ENCODE data around the gene SIAE. TPM values are rescaled to one million over a fixed set of nuclear protein-coding genes. Genes with fewer than 3 reads are reported as not detected.
A peak's percentile ranks its signal among the peaks of the same experiment; 100 is the strongest.
"Not testable (repeated sequence)": the region's sequence is repeated elsewhere in the genome, so short reads cannot be mapped to it uniquely, and the experiment has no call there.

Gene SIAE
- total and polyA plus RNA-seq, 2 donors = 4.6 to 13.4 TPM

DNA sequence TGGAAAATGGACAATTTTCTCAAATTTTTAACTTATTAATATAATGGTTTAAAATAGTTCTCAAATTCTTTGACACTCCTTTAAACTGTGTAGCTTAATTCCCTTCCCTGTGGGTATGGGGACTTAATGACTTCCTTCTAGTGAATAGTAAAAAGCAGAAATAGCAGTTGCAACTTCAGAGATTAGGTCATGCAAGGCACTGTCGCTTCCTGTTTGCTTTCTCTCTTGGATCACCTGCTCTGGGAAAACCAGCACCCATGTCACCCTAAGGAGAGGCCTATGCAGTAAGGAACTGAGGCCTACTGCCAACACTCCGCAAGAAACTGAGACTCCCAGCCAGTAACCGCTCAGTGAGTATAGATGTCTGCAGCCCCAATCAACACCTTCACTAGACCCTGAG, 67.8 kb downstream of the SIAE start:
- no peak overlapping the region for H3K27ac ChIP-seq (ENCODE audit: low read depth in 1 of 2, low read length in 1 of 2)
- peak in 1 of 9 donors; percentile 16 for DNase-seq (ENCODE audit: low read depth in 6 of 9, low spot score in 9 of 9)
- no peaks in the 10 kb centered on the region for H3K27me3 ChIP-seq (ENCODE audit: control insufficient read depth in 2 of 2, insufficient read depth in 1 of 2, low read length in 1 of 2)
- no peaks in the 10 kb centered on the region for H3K9me3 ChIP-seq (ENCODE audit: control insufficient read depth in 2 of 2, insufficient read depth in 1 of 2, low read length in 1 of 2)
- no peaks in the 10 kb centered on the region for H3K36me3 ChIP-seq (ENCODE audit: control insufficient read depth in 2 of 2, insufficient read depth in 2 of 2, low read length in 1 of 2)
- no peaks in the 10 kb centered on the region for H3K4me1 ChIP-seq (ENCODE audit: control insufficient read depth in 2 of 2, insufficient read depth in 2 of 2, low read length in 2 of 2)
- WGBS = 70% methylated on average over 3 of the region's 3 CpGs
- no peak overlapping the region for H3K4me3 ChIP-seq (ENCODE audit: low read length in 2 of 2)

GRCh38 chr11:124602723-124603122, 70.8 kb downstream of the SIAE start:
- H3K27ac ChIP-seq (ENCODE audit: low read depth in 1 of 2, low read length in 1 of 2); H3K27me3 ChIP-seq (ENCODE audit: control insufficient read depth in 2 of 2, insufficient read depth in 1 of 2, low read length in 1 of 2); H3K9me3 ChIP-seq (ENCODE audit: control insufficient read depth in 2 of 2, insufficient read depth in 1 of 2, low read length in 1 of 2); H3K4me1 ChIP-seq (ENCODE audit: control insufficient read depth in 2 of 2, insufficient read depth in 2 of 2, low read length in 2 of 2); H3K36me3 ChIP-seq (ENCODE audit: control insufficient read depth in 2 of 2, insufficient read depth in 2 of 2, low read length in 1 of 2); DNase-seq (ENCODE audit: low read depth in 6 of 9, low spot score in 9 of 9); H3K4me3 ChIP-seq (ENCODE audit: low read length in 2 of 2): not testable (repeated sequence)
- 95% methylated on average over 3 of the region's 3 CpGs for WGBS

- H3K36me3 ChIP-seq (ENCODE audit: control insufficient read depth in 2 of 2, insufficient read depth in 2 of 2, low read length in 1 of 2) = no peaks in the 10 kb centered on the region
- 79% methylated on average over 3 of the region's 3 CpGs for WGBS
- no peak for DNase-seq (ENCODE audit: low read depth in 6 of 9, low spot score in 9 of 9)
Measured at GRCh38 chr11:124602193-124602592, 71.3 kb downstream of the SIAE start.

GRCh38 chr11:124600621-124601320, 72.8 kb downstream of the SIAE start:
- no peak overlapping the region for H3K27ac ChIP-seq (ENCODE audit: low read depth in 1 of 2, low read length in 1 of 2)
- no peaks in the 10 kb centered on the region for H3K27me3 ChIP-seq (ENCODE audit: control insufficient read depth in 2 of 2, insufficient read depth in 1 of 2, low read length in 1 of 2)
- WGBS = 94% methylated on average over 5 of the region's 5 CpGs
- no peaks in the 10 kb centered on the region for H3K9me3 ChIP-seq (ENCODE audit: control insufficient read depth in 2 of 2, insufficient read depth in 1 of 2, low read length in 1 of 2)
- DNase-seq (ENCODE audit: low read depth in 6 of 9, low spot score in 9 of 9) = no peak
- no peaks in the 10 kb centered on the region for H3K36me3 ChIP-seq (ENCODE audit: control insufficient read depth in 2 of 2, insufficient read depth in 2 of 2, low read length in 1 of 2)
- H3K4me1 ChIP-seq (ENCODE audit: control insufficient read depth in 2 of 2, insufficient read depth in 2 of 2, low read length in 2 of 2) = no peaks in the 10 kb centered on the region
- H3K4me3 ChIP-seq (ENCODE audit: low read length in 2 of 2) = no peak overlapping the region

More at GRCh38 chr11:124602193-124602592, 71.3 kb downstream of the SIAE start:
- Histone ChIP-seq H3K27ac (ENCODE audit: low read depth in 1 of 2, low read length in 1 of 2) (no peak overlapping the region), H3K4me3 (ENCODE audit: low read length in 2 of 2) (no peak overlapping the region), H3K27me3 (ENCODE audit: control insufficient read depth in 2 of 2, insufficient read depth in 1 of 2, low read length in 1 of 2) (no peaks in the 10 kb centered on the region), H3K4me1 (ENCODE audit: control insufficient read depth in 2 of 2, insufficient read depth in 2 of 2, low read length in 2 of 2) (no peaks in the 10 kb centered on the region), H3K9me3 (ENCODE audit: control insufficient read depth in 2 of 2, insufficient read depth in 1 of 2, low read length in 1 of 2) (no peaks in the 10 kb centered on the region)

- Histone ChIP-seq H3K36me3 (ENCODE audit: control insufficient read depth in 2 of 2, insufficient read depth in 2 of 2, low read length in 1 of 2) (no peaks in the 10 kb centered on the region), H3K27ac (ENCODE audit: low read depth in 1 of 2, low read length in 1 of 2) (no peak overlapping the region), H3K4me3 (ENCODE audit: low read length in 2 of 2) (no peak overlapping the region), H3K4me1 (ENCODE audit: control insufficient read depth in 2 of 2, insufficient read depth in 2 of 2, low read length in 2 of 2) (no peaks in the 10 kb centered on the region), H3K9me3 (ENCODE audit: control insufficient read depth in 2 of 2, insufficient read depth in 1 of 2, low read length in 1 of 2) (no peaks in the 10 kb centered on the region), H3K27me3 (ENCODE audit: control insufficient read depth in 2 of 2, insufficient read depth in 1 of 2, low read length in 1 of 2) (no peaks in the 10 kb centered on the region)
- no peak for DNase-seq (ENCODE audit: low read depth in 6 of 9, low spot score in 9 of 9)
Measured at GRCh38 chr11:124597626-124598025, 75.9 kb downstream of the SIAE start.

DNA sequence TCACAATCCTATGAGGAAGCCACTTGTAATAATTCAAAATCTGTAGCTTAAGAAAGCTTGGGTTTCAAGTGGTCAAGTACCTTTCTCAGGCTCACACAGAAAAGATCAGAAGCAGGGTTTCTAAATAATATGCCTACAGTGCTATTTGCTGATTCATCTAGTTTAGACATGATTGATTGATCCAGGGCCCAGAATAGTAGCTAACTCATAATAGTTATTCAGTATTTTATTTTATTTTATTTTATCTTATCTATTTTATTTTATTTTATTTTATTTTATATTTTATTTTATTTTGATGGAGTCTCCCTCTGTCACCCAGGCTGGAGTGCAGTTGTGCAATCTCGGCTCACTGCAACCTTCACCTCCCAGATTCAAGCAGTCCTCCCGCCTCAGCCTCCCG, 78.2 kb downstream of the SIAE start:
- Histone ChIP-seq H3K4me1 (ENCODE audit: control insufficient read depth in 2 of 2, insufficient read depth in 2 of 2, low read length in 2 of 2) (no peaks in the 10 kb centered on the region), H3K27me3 (ENCODE audit: control insufficient read depth in 2 of 2, insufficient read depth in 1 of 2, low read length in 1 of 2) (no peaks in the 10 kb centered on the region), H3K27ac (ENCODE audit: low read depth in 1 of 2, low read length in 1 of 2) (no peak overlapping the region), H3K36me3 (ENCODE audit: control insufficient read depth in 2 of 2, insufficient read depth in 2 of 2, low read length in 1 of 2) (no peaks in the 10 kb centered on the region), H3K4me3 (ENCODE audit: low read length in 2 of 2) (no peak overlapping the region), H3K9me3 (ENCODE audit: control insufficient read depth in 2 of 2, insufficient read depth in 1 of 2, low read length in 1 of 2) (no peaks in the 10 kb centered on the region)
- DNase-seq (ENCODE audit: low read depth in 6 of 9, low spot score in 9 of 9) = no peak
- 98% methylated on average over 3 of the region's 3 CpGs for WGBS

GRCh38 chr11:124592627-124593026, 80.9 kb downstream of the SIAE start:
- no peak overlapping the region for H3K27ac ChIP-seq (ENCODE audit: low read depth in 1 of 2, low read length in 1 of 2)
- no peak overlapping the region for H3K4me3 ChIP-seq (ENCODE audit: low read length in 2 of 2)
- no peaks in the 10 kb centered on the region for H3K9me3 ChIP-seq (ENCODE audit: control insufficient read depth in 2 of 2, insufficient read depth in 1 of 2, low read length in 1 of 2)
- H3K36me3 ChIP-seq (ENCODE audit: control insufficient read depth in 2 of 2, insufficient read depth in 2 of 2, low read length in 1 of 2) = no peaks in the 10 kb centered on the region
- 93% methylated on average over 6 of the region's 6 CpGs for WGBS
- no peaks in the 10 kb centered on the region for H3K27me3 ChIP-seq (ENCODE audit: control insufficient read depth in 2 of 2, insufficient read depth in 1 of 2, low read length in 1 of 2)
- H3K4me1 ChIP-seq (ENCODE audit: control insufficient read depth in 2 of 2, insufficient read depth in 2 of 2, low read length in 2 of 2) = no peaks in the 10 kb centered on the region
- DNase-seq (ENCODE audit: low read depth in 6 of 9, low spot score in 9 of 9) = no peak

- Histone ChIP-seq H3K9me3 (ENCODE audit: control insufficient read depth in 2 of 2, insufficient read depth in 1 of 2, low read length in 1 of 2) (no peaks in the 10 kb centered on the region), H3K27ac (ENCODE audit: low read depth in 1 of 2, low read length in 1 of 2) (no peak overlapping the region), H3K27me3 (ENCODE audit: control insufficient read depth in 2 of 2, insufficient read depth in 1 of 2, low read length in 1 of 2) (no peaks in the 10 kb centered on the region), H3K4me3 (ENCODE audit: low read length in 2 of 2) (no peak overlapping the region), H3K36me3 (ENCODE audit: control insufficient read depth in 2 of 2, insufficient read depth in 2 of 2, low read length in 1 of 2) (no peaks in the 10 kb centered on the region), H3K4me1 (ENCODE audit: control insufficient read depth in 2 of 2, insufficient read depth in 2 of 2, low read length in 2 of 2) (no peaks in the 10 kb centered on the region)
- DNase-seq (ENCODE audit: low read depth in 6 of 9, low spot score in 9 of 9) = no peak
- 90% methylated on average over 2 of the region's 2 CpGs for WGBS
Measured at GRCh38 chr11:124591430-124591829, 82.1 kb downstream of the SIAE start.

- WGBS = 62% methylated on average over 3 of the region's 3 CpGs
- Histone ChIP-seq H3K9me3 (ENCODE audit: control insufficient read depth in 2 of 2, insufficient read depth in 1 of 2, low read length in 1 of 2) (no peaks in the 10 kb centered on the region), H3K27me3 (ENCODE audit: control insufficient read depth in 2 of 2, insufficient read depth in 1 of 2, low read length in 1 of 2) (no peaks in the 10 kb centered on the region), H3K36me3 (ENCODE audit: control insufficient read depth in 2 of 2, insufficient read depth in 2 of 2, low read length in 1 of 2) (no peaks in the 10 kb centered on the region), H3K27ac (ENCODE audit: low read depth in 1 of 2, low read length in 1 of 2) (no peak overlapping the region), H3K4me3 (ENCODE audit: low read length in 2 of 2) (no peak overlapping the region), H3K4me1 (ENCODE audit: control insufficient read depth in 2 of 2, insufficient read depth in 2 of 2, low read length in 2 of 2) (no peaks in the 10 kb centered on the region)
- DNase-seq (ENCODE audit: low read depth in 6 of 9, low spot score in 9 of 9) = peak in 7 of 9 donors; percentile 13 to 61 (median 27)
Measured at GRCh38 chr11:124586238-124586860, 87.2 kb downstream of the SIAE start.

Measured in thymus (tissue), 11 donors.